HG03439 (cell line): ENCODE results near the gene AK8.
A peak's percentile ranks its signal among the peaks of the same experiment; 100 is the strongest.
"Not testable (repeated sequence)": the region's sequence is repeated elsewhere in the genome, so short reads cannot be mapped to it uniquely, and the experiment has no call there.

Experiments used
- ATAC-seq: cut with Tn5 transposase; IDR thresholded peaks from one replicate; pipeline ENCODE4 v1.9.1; 2021; ENCODE audit warnings: mild to moderate bottlenecking, moderate library complexity; ENCODE audit not compliant: unreplicated experiment

Gene AK8

DNA sequence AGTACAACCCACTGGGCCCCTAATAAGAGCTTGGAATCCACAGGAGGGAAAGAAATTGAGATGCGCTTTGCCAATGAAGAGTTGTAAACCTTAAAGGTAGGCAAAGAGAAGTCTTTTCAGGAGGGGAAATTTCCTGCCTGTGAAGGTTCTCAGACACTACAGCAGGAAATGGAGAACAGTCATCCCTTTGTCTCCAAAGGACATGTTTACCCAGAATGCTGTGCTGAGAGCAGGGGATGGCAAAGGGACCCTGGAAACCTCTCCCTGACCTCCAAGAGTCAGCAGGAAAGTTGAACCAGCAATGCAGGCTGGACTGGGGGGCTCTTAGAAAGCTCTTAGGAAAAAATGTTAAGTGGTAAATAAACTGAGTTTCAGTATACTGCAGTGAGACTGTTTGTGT is 103.2 kb downstream of the AK8 start:
- no peak for ATAC-seq

GRCh38 chr9:132773764-132774339 is 104.2 kb downstream of the AK8 start:
- ATAC-seq: no peak

GRCh38 chr9:132773093-132773492 is 105.0 kb downstream of the AK8 start:
- ATAC-seq: no peak

- ATAC-seq: not testable (repeated sequence)
These were observed 106.3 kb downstream of the AK8 start for GRCh38 chr9:132771752-132772151.

DNA sequence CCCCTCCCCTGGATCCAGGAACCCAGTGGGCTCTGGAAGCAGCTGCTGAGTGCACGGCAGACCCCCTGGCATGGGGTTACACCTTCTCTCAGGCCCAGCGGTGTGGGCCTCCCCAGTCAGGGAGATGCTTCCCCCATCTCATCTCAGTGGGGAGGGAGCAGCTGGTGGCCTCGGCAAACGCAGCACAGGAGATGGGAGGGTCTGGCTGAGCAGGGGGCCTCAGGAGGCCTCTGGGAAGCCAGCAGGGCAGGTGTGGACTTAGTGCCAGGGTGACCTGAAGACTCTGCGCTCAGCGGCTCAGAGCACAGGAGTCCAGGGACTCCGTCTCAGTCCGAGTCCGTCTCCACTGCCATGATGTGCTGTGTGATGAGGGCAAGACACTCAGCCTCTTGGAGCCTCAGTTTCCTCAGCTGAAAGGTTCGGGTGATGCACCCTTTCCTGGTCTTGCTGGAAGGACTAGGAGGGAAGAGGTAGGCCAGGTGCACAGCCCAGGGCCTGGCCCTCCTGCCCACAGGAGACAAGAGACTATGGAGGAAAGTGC is 107.2 kb downstream of the AK8 start:
- ATAC-seq: no peak

GRCh38 chr9:132769906-132770769 is 107.9 kb downstream of the AK8 start:
- ATAC-seq: peak; percentile 50

DNA sequence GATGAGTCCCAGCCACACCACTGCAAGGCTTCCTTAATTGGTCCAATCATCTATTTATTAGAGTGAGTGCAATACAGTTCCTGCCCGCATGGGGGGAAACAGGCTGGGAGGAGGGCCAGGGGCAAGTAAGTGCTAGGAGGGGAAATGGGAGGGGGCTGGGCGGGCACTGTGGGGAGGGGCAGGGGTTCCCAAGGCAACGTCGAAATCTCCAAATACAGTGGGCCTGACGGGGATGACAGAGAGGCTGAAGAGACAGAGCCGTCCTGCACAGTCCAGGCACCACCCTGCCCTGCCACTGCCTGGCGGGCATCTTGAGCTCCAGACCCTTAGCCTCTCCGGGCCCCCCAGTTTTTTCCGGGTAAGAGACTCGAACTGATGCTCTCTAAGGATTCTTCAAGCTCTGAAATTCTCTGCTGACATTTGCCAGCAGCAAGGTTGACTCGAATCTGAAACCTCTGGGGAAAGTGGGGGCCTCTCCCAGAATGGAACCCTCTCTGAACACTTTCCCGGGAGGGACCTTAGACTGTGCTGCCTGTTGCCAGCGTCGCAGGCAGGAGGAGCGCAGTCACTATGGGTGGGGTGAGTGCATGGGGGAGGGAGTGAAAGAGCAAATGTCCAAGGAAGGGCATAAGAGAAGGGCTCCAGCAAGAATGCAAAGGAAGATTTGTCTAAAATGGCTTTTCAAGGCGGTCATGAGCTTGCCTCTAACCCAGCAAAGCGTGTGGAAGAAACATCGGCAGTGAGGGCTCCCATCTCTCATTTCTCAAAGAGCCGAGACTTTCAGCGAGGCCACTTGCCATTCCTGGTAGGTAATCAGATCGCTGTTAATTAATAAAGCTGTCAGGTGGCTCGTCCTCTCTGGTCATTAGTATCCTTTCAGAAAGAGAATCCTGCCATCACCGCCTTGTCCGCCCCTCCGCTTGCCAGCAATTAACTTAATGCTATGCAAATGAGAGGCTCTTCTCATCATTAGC is 108.9 kb downstream of the AK8 start:
- ATAC-seq: peak; percentile 48

- no peak for ATAC-seq
These were observed 114.5 kb downstream of the AK8 start for GRCh38 chr9:132763574-132763973.

DNA sequence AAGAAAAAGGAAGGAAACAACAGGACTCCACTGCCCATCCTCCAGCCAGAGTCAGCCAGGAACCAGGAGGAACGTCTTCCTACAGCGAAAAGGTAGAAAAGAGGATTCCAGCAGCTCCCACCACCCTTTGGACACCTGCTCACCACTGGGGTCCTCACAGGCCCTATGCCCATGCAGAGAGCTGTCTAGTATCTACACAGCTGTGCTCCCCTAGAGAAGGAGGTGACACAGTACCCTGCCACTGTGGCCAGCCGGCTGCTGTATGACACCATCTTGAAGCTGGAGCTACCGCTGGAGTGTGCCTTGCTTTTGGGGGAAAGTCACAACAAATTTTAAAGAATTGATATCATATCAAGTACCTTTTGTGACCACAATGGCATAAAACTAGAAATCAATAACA is 115.2 kb downstream of the AK8 start:
- no peak for ATAC-seq

DNA sequence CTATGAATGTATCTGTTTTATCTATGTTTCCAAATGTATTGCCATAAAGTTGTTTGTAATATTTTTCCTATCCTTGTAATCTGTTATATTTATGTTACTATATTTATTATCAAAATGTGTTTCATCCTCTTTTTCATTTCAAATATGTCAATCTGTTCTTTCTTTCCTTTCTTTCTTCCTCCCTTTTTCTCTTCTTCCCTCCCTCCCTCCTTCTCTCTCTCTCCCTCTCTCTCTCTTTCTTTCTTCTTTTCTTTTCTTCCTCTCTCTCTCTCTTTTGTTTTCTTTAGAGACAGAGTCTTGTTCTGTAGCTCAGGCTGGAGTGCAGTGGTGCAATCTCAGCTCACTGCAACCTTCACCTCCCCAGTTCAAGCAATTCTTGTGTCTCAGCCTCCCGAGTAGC is 116.5 kb downstream of the AK8 start:
- ATAC-seq: no peak

DNA sequence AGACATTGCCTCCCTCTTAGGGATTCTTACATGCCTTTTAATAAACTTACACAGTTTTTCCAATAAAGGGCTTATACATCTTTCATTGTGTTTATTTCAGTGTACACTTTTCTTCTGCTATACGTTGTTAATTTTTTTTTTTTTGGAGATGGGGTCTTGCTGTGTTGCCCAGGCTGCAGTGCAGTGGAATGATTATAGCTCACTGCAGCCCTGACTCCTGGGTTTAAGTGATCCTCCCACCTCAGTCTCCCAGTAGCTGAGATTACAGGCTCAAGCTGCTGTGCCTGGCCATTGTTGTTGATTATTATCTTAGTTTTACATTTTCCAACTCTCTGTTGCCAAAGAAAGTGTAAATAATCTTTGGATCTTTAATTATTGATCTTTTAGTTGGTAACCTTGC is 118.0 kb downstream of the AK8 start:
- ATAC-seq: no peak

- ATAC-seq: no peak
These were observed 121.1 kb downstream of the AK8 start for GRCh38 chr9:132757016-132757415.

GRCh38 chr9:132756214-132756845 is 121.8 kb downstream of the AK8 start:
- ATAC-seq: no peak

DNA sequence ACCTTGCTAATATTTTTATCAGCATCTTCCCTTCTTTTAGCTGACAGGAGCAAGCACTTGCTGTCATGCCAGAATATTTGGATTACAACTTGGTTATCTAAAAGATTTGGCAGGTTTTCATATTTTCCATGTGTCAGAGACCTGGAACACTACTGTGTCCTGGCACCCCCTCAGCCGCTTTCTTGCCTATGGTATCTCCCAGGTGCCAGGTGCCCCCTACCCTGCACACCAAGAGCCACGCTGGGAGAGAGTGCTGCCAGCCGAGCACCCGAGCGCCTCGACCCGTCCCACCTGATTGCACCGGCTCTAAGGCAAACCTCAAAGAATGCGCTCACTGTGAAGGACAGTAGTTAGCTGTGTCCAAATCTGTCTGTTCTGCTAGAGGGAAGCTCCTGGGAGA is 123.0 kb downstream of the AK8 start:
- ATAC-seq: no peak

GRCh38 chr9:132754236-132754635 is 123.8 kb downstream of the AK8 start:
- ATAC-seq: no peak

DNA sequence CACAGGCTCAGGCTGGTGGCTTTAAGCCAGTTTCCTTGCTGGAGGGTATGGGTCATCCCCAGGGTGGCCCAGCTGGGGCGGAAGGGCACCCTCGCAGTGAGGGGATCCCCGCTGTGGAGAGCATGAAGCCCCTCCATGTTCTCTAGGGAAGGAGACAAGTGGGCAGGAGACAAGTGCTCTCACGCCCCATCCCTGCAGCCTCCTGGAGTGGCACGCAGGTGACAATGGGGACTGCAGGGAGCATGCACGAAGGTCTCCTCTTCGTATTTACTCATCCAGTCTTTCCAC is 124.5 kb downstream of the AK8 start:
- ATAC-seq: no peak

DNA sequence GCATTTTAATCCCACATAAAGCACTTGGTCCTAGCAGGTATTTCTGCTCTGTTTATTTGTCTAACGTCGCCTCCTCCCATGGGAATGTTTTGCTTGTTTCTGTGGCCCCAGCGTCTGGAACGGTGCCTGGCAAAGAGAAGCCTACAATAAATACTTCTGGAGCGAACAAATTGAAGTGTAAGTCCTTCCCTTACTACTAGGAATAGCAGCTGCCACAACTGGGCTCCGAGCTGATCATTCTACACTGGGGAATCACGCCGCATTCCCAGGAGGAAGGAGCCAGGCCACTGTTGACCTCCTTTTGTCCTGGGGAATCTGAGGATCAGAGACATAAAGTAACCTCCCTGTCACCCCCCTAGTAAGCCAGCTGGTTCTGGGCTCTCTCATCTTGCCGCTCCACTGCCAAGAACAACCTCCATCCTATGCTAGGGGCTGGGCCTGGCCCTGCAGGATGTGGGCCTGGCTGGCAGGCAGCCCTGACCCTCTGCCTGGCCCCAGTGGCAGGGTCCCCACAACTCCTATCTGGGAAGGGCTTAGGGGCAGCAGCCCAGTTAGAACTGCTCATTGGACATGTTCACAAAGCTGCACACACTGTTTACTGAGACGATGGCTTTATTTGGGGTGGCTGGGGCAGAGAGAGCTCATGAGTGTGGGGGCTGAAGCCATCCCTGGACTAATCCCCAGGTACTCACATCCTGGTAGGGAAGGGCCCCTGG is 125.0 kb downstream of the AK8 start:
- ATAC-seq: no peak

DNA sequence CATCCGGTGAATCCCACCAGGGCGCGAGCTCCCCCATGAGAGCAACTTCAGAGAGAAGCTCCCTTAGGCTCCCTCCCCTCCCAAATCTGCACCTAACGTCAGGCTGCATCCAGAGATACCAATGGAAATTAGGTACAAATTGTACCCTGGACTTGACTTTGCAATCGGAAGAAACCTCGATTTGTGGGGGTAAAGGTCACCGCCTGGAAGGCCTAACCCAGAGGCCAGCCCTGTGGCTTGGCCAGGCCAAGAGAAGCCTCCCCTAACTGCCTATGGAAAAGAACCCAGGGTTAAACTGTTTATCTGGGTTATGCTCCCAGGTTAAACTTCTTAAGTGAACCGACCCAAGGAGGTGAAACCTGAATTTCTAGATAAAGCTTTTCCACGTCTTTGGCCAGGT is 127.4 kb downstream of the AK8 start:
- no peak for ATAC-seq

DNA sequence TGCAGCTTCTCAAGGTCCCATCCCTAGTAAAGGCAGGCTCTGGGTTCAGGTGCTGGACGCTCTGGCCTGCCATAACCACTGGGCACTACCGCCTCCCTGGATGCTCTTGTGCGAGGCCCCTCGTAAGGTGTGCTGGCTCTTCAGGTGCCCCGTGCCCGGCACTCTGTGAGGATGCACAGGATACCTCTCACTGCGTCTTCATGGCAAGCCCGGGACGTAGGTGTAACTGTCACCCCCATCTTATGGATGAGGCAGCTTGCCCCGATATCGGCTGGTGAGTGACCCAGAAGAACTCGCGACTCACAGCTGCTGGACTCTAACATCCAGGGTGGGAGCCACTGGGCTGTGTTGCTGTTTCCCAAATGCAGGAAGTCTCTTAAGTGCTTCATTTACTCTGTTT is 128.8 kb downstream of the AK8 start:
- ATAC-seq: no peak

DNA sequence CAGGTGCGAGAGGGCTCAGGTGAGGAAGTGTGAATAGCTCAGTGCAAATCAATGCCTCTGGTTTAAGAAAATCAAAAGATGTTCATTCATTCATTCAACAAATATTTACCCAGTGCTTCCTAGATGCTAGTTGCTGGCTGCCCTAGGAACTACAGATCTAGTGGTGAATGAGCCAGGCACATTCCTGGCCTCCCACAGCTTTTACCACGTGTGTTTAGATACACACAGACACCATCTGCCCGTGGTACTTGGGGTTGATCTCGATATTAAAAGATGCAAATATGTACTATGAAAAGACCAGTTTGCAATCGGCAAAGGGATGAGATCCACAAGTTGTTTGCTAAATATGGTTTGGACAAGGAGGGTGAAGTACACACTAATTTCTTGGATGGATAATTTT is 129.6 kb downstream of the AK8 start:
- no peak for ATAC-seq
